Stomach (tissue), 4 donors: ENCODE data around the gene RAI1.

Experiments used
- POLR2A ChIP-seq, 4 donors: fragments of 450-650 bp; IDR thresholded peaks; one replicate each; pipeline ENCODE4 v1.6.1; 2016; ENCODE audit warnings: antibody characterized with exemption in 4 of 4, control low read depth in 2 of 4, mild to moderate bottlenecking in 1 of 4, moderate library complexity in 1 of 4
- POLR2AphosphoS5 ChIP-seq, 3 donors: sonication (generic); formaldehyde crosslinking; IDR thresholded peaks; one replicate each; pipeline ENCODE4 v1.6.1; 2016; ENCODE audit warnings: antibody characterized with exemption in 3 of 3
- TF ChIP-seq, protein P1 (sequence below), 7 experiments: fragments of 450-650 bp in 4 of 7; fragments of 200-600 bp in 3 of 7; sonication (generic) in 3 of 7; IDR thresholded peaks; one replicate each; pipeline ENCODE4 v1.5.1; 2016 to 2019; ENCODE audit warnings: antibody characterized with exemption in 7 of 7, control low read depth in 2 of 7, mild to moderate bottlenecking in 1 of 7

DNA sequence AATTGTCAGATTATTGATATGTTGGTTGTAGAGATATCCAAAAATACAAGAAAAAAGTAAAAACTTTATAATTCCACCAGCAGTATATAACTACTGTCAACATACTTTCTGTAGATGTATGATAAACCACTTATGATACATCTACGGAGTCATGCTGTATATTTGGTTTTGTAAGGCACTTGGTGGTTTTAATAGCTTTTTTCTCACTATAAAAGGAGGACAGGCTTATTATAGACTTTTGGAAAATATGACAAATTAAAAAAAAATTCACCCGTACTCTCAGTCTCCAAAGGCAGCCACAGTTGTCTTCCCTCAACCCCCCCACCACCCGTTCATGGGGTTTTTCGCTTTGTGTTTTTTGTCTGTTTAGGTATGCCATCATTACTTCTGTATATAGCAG is 14.8 kb downstream of the RAI1 start:
- TF ChIP-seq, protein P1, sequence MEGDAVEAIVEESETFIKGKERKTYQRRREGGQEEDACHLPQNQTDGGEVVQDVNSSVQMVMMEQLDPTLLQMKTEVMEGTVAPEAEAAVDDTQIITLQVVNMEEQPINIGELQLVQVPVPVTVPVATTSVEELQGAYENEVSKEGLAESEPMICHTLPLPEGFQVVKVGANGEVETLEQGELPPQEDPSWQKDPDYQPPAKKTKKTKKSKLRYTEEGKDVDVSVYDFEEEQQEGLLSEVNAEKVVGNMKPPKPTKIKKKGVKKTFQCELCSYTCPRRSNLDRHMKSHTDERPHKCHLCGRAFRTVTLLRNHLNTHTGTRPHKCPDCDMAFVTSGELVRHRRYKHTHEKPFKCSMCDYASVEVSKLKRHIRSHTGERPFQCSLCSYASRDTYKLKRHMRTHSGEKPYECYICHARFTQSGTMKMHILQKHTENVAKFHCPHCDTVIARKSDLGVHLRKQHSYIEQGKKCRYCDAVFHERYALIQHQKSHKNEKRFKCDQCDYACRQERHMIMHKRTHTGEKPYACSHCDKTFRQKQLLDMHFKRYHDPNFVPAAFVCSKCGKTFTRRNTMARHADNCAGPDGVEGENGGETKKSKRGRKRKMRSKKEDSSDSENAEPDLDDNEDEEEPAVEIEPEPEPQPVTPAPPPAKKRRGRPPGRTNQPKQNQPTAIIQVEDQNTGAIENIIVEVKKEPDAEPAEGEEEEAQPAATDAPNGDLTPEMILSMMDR (IDR thresholded peaks at IDR 0.05) = no peak
- TF ChIP-seq POLR2A (IDR thresholded peaks at IDR 0.05) (no peak), POLR2AphosphoS5 (IDR thresholded peaks at IDR 0.05) (no peak)
